Panc1 (cell line): Measurements from ENCODE around the gene PIGH.

Source experiments
- CTCF ChIP-seq: fragments of 450-650 bp; IDR thresholded peaks from 2 replicates; pipeline ENCODE4 v1.5.1; 2017; ENCODE audit warnings: mild to moderate bottlenecking
- POLR2AphosphoS5 ChIP-seq: IDR thresholded peaks from 2 replicates; pipeline ENCODE4 v1.6.1; 2012; ENCODE audit warnings: mild to moderate bottlenecking, low read depth, low read length, moderate library complexity
- SIN3A ChIP-seq: IDR thresholded peaks from 2 replicates; pipeline ENCODE4 v1.6.1; 2012; ENCODE audit warnings: low read depth, mild to moderate bottlenecking, low read length, moderate library complexity, borderline replicate concordance; ENCODE audit not compliant: insufficient read depth

DNA sequence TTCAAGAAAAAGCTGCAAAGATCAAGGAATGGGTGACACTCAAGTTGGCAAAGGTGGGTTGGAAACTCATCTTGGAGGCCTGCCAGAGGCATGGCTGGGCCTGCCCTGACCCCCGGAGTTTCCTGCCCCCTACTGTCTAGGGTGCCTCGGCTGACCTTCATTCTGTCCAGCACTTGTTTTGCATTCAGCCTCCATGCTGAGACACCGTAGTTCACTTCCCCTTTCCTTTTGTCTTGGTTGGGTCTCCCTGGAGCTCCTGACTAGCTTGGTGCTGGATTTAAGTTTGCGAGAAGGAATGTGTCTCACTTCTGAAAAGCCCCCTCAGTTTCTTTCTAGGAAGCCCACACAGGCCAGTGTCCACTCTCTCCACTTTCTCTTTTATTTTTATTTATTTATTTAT is 40.4 kb downstream of the PIGH start:
- TF ChIP-seq CTCF (no peak), POLR2AphosphoS5 (no peak), SIN3A (no peak)
